ENCODE results near the gene HMGXB4.

HMGXB4 gene

DNA sequence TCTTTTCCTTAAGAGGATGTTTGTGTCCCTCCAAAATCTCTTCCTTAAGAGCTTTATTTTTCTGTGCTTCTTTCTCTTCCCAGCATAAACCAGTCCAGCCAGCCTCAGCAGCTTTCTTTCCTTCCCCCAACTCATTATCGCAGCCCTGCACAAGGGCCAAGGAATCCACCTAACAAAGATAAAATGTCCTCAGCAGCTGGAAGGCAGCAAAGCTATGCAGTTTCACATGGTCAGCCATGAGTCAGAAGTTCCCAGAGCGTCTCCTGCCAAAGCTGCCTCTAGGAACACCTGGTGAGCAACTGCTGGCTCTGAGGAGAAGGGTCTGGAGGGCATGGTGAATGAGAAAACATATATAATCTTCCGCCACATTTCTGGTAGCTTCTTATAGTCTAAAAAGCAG, 45.3 kb upstream of the HMGXB4 start:
- Histone ChIP-seq H3K9ac (ENCODE audit: low read length) (no peak overlapping the region), H3K9me2 (replicated peaks; ENCODE audit: insufficient read depth, low read length) (no peaks in the 10 kb centered on the region), H3K4me3 (ENCODE audit: low read length) (no peak overlapping the region), H3K4me2 (ENCODE audit: low read depth, low read length) (no peak overlapping the region), H2AFZ (ENCODE audit: low read length) (no peak overlapping the region), H3K27me3 (replicated peaks; ENCODE audit: insufficient read depth, low read length) (no peaks in the 10 kb centered on the region), H3K79me2 (ENCODE audit: low read length) (peaks cover 59% of the 10 kb centered on the region), H3K27ac (ENCODE audit: low read length) (no peak overlapping the region), H4K20me1 (ENCODE audit: insufficient read depth, low read length) (no peaks in the 10 kb centered on the region), H3K9me3 (replicated peaks; ENCODE audit: insufficient read depth, low read length) (no peaks in the 10 kb centered on the region), H3F3A (ENCODE audit: insufficient read depth, low read length) (no peaks in the 10 kb centered on the region), H3K4me1 (ENCODE audit: low read length) (0 out of 2 replicates have a peak, but pooled peaks cover under 1% of the 10 kb centered on the region), H3K36me3 (replicated peaks; ENCODE audit: insufficient read depth, low read length) (peaks cover 8% of the 10 kb centered on the region; the same call in 1 of the 2 replicates)
- TF ChIP-seq EZH2 (optimal IDR thresholded peaks at IDR 0.05; ENCODE audit: low read depth, low read length) (no peak), EZH2phosphoT487 (IDR thresholded peaks at IDR 0.05; ENCODE audit: low read length) (no peak)
- TF ChIP-seq, protein P1, sequence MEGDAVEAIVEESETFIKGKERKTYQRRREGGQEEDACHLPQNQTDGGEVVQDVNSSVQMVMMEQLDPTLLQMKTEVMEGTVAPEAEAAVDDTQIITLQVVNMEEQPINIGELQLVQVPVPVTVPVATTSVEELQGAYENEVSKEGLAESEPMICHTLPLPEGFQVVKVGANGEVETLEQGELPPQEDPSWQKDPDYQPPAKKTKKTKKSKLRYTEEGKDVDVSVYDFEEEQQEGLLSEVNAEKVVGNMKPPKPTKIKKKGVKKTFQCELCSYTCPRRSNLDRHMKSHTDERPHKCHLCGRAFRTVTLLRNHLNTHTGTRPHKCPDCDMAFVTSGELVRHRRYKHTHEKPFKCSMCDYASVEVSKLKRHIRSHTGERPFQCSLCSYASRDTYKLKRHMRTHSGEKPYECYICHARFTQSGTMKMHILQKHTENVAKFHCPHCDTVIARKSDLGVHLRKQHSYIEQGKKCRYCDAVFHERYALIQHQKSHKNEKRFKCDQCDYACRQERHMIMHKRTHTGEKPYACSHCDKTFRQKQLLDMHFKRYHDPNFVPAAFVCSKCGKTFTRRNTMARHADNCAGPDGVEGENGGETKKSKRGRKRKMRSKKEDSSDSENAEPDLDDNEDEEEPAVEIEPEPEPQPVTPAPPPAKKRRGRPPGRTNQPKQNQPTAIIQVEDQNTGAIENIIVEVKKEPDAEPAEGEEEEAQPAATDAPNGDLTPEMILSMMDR (IDR thresholded peaks at IDR 0.05; ENCODE audit: low read length), result no peak
- DNase-seq, result no peak

DNA sequence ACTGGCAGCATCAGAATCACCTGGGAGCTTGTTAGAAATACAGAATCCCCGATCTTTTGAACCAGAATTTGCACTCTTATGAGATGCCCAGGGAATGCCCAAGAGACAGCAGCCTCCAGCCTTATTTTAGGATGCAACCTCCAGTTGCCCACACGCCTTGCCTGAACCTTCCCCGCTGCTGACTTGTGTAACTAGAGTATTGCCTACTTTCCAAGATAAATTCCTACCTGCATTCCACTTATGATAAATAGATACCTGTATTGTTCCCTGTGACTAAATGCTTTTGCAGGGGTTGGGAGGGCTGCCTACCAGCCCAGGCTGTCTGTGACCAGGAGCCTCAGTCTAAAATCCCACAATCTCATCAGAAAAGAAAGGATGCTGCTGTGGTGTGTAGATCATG, 44.3 kb upstream of the HMGXB4 start:
- H3K4me1 ChIP-seq (ENCODE audit: low read length), result no peaks in the 10 kb centered on the region
- no peaks in the 10 kb centered on the region for H3K27me3 ChIP-seq (replicated peaks; ENCODE audit: insufficient read depth, low read length)
- peaks cover 58% of the 10 kb centered on the region for H3K79me2 ChIP-seq (ENCODE audit: low read length)
- H3K4me2 ChIP-seq (ENCODE audit: low read depth, low read length), result no peak overlapping the region
- no peaks in the 10 kb centered on the region for H3K9me2 ChIP-seq (replicated peaks; ENCODE audit: insufficient read depth, low read length)
- H3K27ac ChIP-seq (ENCODE audit: low read length), result no peak overlapping the region
- H3K9ac ChIP-seq (ENCODE audit: low read length), result no peak overlapping the region
- no peak overlapping the region for H3K4me3 ChIP-seq (ENCODE audit: low read length)
- no peaks in the 10 kb centered on the region for H3F3A ChIP-seq (ENCODE audit: insufficient read depth, low read length)
- DNase-seq, result no peak
- no peaks in the 10 kb centered on the region for H3K9me3 ChIP-seq (replicated peaks; ENCODE audit: insufficient read depth, low read length)
- TF ChIP-seq, protein P1 (IDR thresholded peaks at IDR 0.05; ENCODE audit: low read length), result no peak
- TF ChIP-seq EZH2phosphoT487 (IDR thresholded peaks at IDR 0.05; ENCODE audit: low read length), result no peak
- no peak for TF ChIP-seq EZH2 (optimal IDR thresholded peaks at IDR 0.05; ENCODE audit: low read depth, low read length)
- no peak overlapping the region for H2AFZ ChIP-seq (ENCODE audit: low read length)
- no peaks in the 10 kb centered on the region for H4K20me1 ChIP-seq (ENCODE audit: insufficient read depth, low read length)
- peaks cover 8% of the 10 kb centered on the region; the same call in 1 of the 2 replicates for H3K36me3 ChIP-seq (replicated peaks; ENCODE audit: insufficient read depth, low read length)

DNA sequence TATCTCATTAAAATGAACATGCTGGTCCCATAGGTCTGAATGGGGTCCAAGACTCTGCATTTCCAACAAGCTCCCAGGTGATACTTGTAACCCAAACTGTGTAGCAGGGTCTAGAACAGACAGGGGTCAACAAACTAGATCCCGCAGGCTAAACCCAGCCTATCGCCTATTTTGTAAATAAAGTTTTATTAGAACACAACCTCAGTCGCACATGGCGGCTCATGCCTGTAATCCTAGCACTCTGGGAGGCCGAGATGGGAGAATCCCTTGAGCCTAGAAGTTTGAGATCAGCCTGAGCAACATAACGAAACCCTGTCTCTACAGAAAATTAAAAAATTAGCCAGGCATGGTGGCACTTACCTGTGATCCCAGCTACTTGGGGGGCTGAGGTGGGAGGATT, 42.3 kb upstream of the HMGXB4 start:
- Histone ChIP-seq H3K9me3 (replicated peaks; ENCODE audit: insufficient read depth, low read length) (no peaks in the 10 kb centered on the region), H3F3A (ENCODE audit: insufficient read depth, low read length) (no peaks in the 10 kb centered on the region), H3K36me3 (replicated peaks; ENCODE audit: insufficient read depth, low read length) (peaks cover 8% of the 10 kb centered on the region; the same call in 1 of the 2 replicates), H2AFZ (ENCODE audit: low read length) (no peak overlapping the region), H3K27me3 (replicated peaks; ENCODE audit: insufficient read depth, low read length) (no peaks in the 10 kb centered on the region), H3K9ac (ENCODE audit: low read length) (no peak overlapping the region), H3K4me3 (ENCODE audit: low read length) (no peak overlapping the region), H3K4me1 (ENCODE audit: low read length) (no peaks in the 10 kb centered on the region), H3K27ac (ENCODE audit: low read length) (no peak overlapping the region), H4K20me1 (ENCODE audit: insufficient read depth, low read length) (no peaks in the 10 kb centered on the region), H3K4me2 (ENCODE audit: low read depth, low read length) (no peak overlapping the region), H3K79me2 (ENCODE audit: low read length) (peaks cover 63% of the 10 kb centered on the region), H3K9me2 (replicated peaks; ENCODE audit: insufficient read depth, low read length) (no peaks in the 10 kb centered on the region)
- DNase-seq, result no peak
- no peak for TF ChIP-seq EZH2phosphoT487 (IDR thresholded peaks at IDR 0.05; ENCODE audit: low read length)
- TF ChIP-seq EZH2 (optimal IDR thresholded peaks at IDR 0.05; ENCODE audit: low read depth, low read length), result no peak
- TF ChIP-seq, protein P1 (IDR thresholded peaks at IDR 0.05; ENCODE audit: low read length), result no peak

Data from MM.1S (cell line).